K562 treated with DMSO at 1 percent for 12 hours (cell line): ENCODE measurements around the gene CCL2. TPM values are rescaled to one million over a fixed set of nuclear protein-coding genes. Genes with fewer than 3 reads are reported as not detected.

Experiments used
- total RNA-seq: library from RNA; unstranded; fragments of 300-600 nt; gene quantifications from 2 replicates; pipeline ENCODE4 v1.2.3, GENCODE V29; 2022; ENCODE audit not compliant: insufficient read depth

The CCL2 gene
- total RNA-seq: 5.5 TPM in 1 of 2 replicates, not detected in the other

GRCh38 chr17:34254651-34255380, at the start of gene CCL2:
Gene CCL2, plus strand, starts transcription at chr17:34255285. Its CDS starts 65 bp downstream, at chr17:34255350.

DNA sequence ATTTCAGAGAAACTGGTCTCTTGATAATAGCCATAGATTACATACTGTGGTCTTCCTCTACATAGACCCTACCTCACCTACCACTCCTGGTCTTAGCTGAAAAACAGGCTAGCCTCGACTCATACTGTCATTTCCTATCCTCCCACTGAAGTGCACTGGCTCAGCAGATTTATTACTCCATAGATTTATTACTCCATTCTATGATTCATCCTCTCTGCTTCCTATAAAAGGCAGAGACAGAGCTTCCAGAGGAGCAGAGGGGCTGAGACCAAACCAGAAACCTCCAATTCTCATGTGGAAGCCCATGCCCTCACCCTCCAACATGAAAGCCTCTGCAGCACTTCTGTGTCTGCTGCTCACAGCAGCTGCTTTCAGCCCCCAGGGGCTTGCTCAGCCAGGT, 14.9 kb downstream of the CCL2 start, which contains the start of gene CCL7:
TSS of gene CCL7 (plus strand) at position 253 of the 400 bp plus-strand sequence. CDS start at position 323, 70 bp downstream.

GRCh38 chr17:34285286-34285792, 30.3 kb downstream of the CCL2 start, which contains the start of gene CCL11:
Gene CCL11, plus strand, starts transcription at chr17:34285742. Its CDS starts 67 bp downstream, at chr17:34285809.

Other genes with a start within 250 kb of the CCL2 start
- not detected in 2 replicates for gene CCL7, start 14.9 kb downstream of the CCL2 start, total RNA-seq
- gene CCL11, start 30.5 kb downstream of the CCL2 start, total RNA-seq: not detected in 2 replicates
- 1.00 TPM in 1 of 2 replicates, not detected in the other for gene CCL8, start 64.2 kb downstream of the CCL2 start, total RNA-seq
- not detected in 2 replicates for gene CCL13, start 101.2 kb downstream of the CCL2 start, total RNA-seq
- not detected in 2 replicates for gene CCL1, start 107.9 kb downstream of the CCL2 start, total RNA-seq